ENCODE data around the gene ZDHHC18.
"Not testable (repeated sequence)": the region's sequence is repeated elsewhere in the genome, so short reads cannot be mapped to it uniquely, and the experiment has no call there.

Gene ZDHHC18

DNA sequence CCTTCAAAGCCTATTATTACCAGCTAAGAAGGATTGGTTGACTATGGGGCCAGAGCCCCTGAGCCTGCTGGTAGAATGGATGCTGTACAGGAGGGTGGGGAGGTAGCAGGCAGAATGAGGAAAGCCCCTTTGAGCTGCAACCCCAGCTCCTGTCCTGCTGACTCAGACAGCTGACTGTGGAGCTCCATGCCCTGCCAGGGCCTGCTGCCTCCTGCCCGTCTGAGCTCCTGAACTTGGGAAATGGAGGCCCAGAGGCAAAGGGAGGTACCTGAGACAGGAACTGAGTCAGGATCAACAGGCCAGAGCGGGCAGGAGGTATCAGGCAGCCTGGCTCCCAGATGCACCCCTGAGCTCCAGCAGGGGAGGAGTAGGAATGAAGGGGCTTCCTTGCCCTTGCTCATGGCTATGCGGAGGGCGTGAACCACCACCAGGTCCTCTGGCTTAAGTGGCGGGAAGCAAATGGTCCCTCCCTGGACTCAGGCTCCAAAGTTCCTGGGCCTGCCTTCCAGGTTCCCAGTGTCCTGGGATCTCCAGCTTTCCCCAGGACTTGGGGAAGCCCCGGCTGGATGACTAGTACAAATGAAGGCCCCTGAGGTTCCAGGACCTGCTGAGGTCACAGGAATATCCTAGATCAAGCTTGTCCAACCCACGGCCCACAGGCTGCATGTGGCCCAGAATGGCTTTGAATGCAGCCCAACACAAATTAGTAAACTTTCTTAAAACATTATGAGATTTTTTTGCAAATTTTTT, 32.6 kb downstream of the ZDHHC18 start:
- no peak for DNase-seq

DNA sequence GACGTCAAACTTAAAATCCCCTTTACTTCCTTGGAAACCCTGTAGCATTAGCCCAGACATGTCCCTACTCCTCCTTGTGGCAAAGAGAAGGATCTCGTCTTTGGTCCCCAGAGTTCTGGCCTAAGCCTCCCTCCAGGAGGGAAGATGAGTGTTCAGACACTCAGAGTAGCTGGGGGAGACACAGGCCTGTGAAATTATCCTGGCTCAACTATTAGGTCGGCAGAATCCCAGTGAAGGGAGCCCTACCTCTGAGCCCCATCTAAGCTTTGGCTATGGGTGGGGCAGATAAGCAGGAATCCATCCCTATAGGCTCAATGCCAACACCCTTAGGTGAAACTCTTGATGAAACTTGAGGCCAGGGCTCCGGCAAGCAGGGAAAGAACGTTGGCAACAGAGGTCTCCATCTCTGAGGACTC, 34.8 kb downstream of the ZDHHC18 start:
- DNase-seq, result no peak

DNA sequence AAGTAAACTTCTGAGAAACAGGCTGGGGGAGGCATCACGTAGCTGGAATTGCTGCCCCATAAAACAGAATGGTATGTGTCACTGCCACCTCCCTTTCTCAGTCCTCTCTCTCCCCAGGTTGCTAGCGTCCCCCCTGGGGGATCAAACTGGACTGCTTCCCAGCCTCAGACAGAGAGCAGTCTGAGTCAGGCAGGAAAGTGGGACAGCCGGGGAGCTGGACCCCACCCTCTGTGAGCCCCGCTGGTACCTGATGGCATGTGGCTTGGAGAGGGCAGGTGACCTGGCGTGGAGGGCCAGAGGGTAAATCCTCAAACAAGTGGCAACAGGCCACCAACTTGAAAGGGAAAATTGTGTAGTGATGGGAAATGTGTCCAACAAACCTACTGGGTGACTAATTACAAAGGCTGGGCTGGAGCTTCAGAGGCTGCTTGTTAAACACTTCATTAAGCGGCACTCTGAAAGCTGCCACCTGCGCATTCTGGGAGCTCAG, 35.4 kb downstream of the ZDHHC18 start:
- DNase-seq, result no peak

DNA sequence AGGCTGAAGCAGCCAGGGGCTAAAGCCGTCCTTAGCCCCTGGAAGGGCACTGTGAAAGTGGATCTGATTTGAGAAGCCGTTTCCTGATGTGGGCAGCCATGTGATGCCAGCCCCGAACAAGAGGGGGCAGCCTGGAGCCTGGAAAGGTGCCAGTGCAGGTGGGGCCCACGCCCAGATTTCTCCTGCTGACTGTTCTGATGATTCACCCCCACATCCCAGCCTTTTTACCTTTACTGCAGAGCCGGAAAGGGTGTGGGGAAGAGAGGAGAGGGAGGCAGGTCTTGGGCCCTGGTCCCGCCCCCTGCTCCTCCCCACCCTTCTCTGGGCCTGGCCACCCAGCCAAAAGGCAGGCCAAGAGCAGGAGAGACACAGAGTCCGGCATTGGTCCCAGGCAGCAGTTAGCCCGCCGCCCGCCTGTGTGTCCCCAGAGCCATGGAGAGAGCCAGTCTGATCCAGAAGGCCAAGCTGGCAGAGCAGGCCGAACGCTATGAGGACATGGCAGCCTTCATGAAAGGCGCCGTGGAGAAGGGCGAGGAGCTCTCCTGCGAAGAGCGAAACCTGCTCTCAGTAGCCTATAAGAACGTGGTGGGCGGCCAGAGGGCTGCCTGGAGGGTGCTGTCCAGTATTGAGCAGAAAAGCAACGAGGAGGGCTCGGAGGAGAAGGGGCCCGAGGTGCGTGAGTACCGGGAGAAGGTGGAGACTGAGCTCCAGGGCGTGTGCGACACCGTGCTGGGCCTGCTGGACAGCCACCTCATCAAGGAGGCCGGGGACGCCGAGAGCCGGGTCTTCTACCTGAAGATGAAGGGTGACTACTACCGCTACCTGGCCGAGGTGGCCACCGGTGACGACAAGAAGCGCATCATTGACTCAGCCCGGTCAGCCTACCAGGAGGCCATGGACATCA, 36.5 kb downstream of the ZDHHC18 start, which contains the start of gene SFN:
Gene SFN, plus strand, starts transcription at position 369 of the 904 bp plus-strand sequence. Its CDS starts 64 bp downstream, at position 433.
- DNase-seq, result no peak

DNA sequence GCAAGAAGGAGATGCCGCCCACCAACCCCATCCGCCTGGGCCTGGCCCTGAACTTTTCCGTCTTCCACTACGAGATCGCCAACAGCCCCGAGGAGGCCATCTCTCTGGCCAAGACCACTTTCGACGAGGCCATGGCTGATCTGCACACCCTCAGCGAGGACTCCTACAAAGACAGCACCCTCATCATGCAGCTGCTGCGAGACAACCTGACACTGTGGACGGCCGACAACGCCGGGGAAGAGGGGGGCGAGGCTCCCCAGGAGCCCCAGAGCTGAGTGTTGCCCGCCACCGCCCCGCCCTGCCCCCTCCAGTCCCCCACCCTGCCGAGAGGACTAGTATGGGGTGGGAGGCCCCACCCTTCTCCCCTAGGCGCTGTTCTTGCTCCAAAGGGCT, 37.2 kb downstream of the ZDHHC18 start:
- no peak for DNase-seq

DNA sequence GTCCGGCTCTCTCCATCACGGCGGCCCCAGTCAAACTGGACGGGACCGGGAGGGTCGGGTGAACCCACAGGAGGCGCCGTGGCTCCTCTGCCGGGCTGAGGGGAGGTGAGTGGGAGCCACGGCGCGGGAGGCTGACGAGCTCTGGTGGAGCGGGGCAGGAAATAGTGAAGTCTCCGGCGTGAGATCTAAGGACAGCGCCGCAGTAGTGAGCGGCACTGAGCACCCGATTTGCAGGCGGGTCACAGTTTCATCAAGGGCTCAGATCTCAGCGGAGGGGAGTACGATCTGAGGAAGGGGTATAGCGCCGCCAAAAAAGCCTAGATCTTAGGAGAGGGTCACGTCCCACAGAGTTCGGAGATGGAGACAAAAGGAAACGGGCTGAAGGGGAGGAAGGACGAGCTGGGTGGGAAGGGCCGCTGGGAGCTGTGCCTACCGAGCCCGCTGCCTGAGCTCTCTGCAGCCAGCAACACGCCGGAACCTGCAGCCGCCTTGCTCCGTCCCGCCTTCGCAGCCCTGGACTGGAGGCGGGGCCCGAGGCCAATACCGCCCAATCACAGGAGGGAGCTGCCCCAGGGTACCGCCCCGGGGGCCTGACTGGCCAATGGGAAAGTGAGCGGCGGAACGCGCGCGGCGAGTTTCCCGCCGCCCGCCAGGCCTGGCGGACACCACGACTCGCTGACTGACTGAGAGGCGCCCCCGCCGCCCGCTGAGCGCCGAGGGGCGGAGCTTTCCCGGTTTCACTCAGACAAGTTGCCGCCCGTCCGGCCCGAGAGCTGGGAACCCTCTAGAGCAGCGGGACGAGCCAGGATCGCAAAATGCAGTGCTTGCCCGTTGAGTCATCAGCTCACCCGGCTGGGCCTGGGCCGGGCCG, 38.4 kb downstream of the ZDHHC18 start:
- DNase-seq, result peak; percentile 97 to 98

DNA sequence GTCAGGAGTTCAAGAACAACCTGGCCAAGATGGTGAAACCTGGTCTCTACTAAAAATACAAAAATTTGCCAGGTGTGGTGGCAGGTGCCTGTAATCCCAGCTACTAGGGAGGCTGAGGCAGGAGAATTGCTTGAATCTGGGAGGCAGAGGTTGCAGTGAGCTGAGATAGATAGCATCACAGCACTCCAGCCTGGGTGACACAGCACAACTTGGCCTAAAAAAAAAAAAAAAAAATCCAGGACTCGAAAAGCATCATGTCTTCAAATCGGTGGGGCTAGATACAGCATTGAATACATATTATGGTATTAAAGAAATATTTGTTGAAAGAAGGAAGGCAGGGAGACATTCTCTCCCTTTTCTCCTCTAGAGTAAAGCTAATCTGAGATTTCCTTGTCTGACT, 46.6 kb downstream of the ZDHHC18 start:
- not testable (repeated sequence) for DNase-seq

DNA sequence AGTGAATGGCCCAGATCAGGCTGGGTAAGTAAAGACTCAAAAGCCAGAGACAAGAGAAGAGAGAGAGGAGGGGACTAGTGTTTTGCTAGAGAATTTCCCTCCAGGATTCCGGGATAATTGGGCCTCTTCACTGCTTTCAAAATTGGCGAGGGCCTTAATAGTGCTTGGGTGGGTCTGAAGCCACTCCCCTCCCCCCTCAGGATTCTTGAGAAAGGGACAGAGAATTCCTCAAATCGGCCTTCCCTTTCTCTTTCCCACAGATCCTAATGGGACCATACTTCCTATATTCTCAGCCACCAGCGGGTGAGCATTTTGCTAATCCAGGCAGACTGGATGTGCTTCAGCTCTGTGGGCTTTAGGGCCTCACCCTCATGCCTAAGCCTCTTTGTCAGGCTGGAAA, 48.4 kb downstream of the ZDHHC18 start:
- DNase-seq, result no peak

DNA sequence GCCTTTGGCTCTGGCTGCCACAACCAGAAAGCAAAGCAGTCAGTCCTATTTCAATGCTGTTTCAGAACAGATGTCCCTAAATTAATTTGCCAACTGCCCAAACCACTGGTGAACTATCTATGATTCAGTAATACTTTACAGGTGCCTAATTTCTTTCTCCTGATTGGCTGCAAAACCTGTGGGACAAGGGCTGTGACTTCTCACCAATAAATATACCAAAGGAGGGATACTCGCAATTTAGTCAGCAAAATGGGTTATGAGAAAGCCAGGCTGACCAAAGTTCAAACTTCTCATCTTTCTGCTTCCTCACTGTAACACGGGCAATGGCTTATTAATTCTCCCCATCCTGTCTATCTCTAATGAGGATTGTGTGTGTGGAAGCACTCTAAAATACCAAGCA, 50.8 kb downstream of the ZDHHC18 start:
- no peak for DNase-seq

DNA sequence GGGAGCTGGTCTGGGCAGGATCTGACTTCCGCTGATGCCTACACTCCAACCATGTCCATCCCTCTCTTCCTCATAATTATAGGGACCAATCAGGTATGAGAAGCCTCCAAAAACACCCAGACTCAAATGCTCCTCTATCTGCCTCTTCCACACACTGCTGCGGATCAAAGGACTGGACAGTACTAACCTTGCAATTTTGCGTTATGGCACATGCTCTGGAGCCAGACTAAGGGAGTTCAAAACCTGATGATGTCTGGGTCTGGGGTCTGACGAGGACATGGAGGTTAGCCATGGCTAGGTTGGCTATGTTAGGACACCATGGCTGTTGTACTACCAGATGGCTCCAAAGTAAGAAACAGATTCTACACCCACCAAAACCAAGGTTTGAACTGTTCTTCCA, 53.3 kb downstream of the ZDHHC18 start:
- no peak for DNase-seq

DNA sequence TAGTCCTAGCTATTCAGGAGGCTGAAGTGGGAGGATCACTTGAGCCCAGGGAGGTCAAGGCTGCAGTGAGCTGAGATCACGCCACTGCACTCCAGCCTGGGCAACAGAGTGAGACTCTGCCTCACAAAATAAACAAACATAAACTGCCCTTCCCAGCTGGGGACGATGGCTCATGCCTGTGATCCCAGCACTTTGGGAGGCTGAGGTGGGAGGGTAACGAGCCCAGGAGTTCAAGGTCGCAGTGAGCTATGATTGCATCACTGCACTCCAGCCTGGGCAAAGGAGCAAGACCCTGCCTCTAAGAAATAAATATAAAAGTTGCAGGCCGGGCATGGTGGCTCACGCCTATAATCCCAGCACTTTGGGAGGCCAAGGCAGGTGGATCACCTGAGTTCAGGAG, 55.1 kb downstream of the ZDHHC18 start:
- not testable (repeated sequence) for DNase-seq

DNA sequence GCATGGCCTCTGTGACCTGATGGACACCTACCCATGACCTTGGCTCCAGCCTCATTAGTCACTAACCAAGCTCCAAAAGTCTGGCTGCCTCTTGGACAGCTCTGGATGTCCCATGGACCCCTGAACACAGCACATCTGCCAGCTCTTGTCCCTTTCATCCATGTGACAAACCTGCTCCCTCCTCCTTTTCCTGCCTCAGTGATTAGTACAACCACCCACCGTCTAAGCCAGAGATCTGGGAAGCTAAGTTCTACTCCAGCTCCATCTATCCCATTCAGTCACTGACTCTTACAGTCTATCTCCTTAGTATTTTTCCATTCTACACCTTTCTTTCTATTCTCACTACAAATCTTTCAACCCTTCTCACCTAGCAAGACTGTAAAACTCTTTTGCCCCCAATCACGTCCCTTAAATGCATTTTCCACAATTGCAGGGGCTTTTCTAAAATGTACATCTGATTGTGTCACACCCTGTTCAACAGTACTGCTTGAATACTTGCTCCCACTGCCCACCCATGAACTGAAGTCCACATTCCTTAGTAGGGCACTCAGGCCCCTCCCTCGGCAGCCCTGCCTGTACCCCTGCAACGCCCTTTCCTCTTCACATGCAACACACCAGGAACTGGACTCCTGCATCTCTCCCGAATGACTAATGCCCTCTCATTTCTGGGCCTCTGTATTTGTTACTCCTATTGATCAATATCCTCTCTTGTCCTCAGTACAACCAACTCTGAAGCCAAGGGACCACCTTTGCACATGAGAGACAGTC, 56.4 kb downstream of the ZDHHC18 start:
- no peak for DNase-seq

DNA sequence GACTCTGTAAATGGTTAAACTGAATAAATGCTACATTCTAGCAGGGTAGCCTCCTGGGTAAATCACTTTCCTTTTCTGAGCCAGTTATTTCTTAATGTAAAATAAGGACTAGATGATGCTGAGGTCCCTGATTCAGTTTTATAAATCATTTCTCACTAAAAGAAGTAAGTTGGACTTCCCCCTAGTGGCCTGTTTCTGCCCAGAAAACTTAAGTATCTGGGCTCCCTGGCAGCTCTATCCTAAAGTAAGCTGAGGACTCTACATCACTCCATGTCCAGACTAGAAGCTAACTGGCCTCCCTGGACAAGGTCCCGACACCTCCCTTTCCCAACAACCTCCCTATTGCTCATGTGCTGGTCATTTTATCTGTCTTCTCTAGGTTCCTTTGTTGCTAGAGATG, 60.6 kb downstream of the ZDHHC18 start:
- DNase-seq, result peak; percentile 46 to 49

DNA sequence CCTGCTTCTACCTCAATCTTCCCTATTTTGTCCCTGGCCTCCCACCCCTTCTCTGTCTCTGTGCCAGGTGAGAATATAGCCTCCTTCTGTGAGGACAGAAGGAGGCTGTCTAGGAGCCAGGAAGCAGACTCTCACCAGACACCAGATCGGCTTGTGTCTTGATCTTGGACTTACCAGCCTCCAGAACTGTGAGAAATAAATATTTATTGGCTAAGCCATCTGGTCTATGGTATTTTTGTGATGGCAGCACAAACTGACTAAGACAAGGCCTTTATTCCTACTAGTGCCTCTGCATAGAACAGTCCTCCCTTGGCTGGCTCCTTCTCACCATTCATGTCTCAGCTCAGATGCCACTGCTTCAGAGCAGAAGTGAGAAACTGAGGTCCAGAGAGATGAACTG, 61.7 kb downstream of the ZDHHC18 start:
- DNase-seq, result no peak

DNA sequence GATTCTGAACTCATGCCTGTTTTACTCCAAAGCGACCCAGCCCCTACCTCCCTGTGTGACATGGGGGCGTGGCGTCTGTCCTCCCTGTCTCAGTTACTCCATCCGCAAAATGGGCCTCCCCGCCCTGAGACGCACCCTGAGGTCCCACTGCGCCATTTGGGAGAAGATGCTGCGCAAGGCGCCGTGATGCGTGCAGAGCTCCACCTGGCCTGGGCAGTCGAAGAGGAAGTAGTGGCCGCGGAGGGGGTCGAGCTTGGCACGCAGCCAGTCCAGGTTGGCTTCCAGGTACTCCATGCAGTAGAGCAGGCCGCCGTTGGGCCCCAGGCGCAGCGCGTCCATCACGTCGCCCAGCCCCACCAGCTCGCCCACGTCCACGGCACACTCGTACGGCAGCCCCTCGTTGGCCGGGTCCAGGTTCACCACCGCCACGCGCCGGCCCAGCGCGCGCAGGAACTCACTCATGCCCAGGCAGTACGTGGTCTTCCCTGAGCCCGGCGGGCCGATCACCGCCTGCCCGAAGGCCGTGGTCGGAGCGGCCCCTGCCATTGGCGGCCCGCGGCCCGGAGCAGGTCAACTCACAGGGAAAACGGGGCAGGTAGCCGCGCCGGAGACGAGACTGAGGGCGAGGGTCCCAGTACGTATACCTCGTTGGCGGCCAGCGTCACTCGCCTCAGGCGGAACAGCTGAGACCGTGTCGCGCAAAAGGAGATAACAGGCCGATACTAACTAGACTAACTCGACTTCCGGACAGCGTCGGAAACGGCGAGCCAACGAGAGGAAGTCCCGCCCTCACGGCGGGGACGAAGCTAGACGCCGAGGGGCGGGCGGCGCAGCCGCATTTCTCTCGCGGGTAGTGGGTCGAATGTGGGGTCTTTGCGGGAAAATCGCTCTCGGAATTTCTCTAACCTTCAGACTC, 63.3 kb downstream of the ZDHHC18 start, which contains the start of gene GPN2:
Gene GPN2, minus strand, starts transcription at position 733 of the 916 bp plus-strand sequence. Its CDS starts 187 bp downstream, at position 546.
- DNase-seq, result peak; percentile 63 to 83

DNA sequence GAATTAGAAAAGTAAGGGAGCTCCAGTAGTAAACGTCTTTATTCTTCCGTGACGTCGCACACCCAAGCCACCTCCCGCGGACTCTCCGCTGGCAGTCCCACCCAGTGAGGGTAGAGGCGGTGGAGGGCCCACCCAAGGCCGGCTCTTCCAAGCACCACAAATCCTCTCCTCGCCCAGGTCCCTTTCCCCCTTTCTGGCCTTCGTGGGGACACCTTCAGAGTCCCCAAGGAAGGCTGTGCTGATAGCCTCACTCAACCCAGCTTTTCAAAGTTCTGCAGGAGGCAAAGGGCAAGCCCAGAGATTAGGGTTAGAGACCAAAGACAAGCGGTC, 63.9 kb downstream of the ZDHHC18 start:
- no peak for DNase-seq

DNA sequence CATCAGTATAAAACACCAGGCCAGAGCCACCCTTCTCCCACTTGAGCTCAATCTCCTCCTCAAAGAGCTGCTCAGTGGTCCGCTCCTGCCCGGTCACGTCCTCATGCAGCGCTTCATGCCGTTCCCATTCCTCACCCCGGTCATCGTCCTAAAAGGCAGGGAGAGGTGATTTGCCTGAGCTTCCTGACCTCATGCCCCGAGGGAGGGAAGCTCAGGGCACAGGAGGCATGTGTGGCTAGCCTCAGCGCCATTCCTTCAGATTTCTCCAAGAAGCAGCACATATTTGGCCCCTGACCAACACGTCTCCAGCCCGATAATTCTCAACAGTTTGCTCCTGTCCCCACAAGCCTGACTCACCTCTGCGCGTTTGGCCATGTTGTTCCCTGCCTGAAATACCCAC, 67.8 kb downstream of the ZDHHC18 start:
- DNase-seq, result no peak

DNA sequence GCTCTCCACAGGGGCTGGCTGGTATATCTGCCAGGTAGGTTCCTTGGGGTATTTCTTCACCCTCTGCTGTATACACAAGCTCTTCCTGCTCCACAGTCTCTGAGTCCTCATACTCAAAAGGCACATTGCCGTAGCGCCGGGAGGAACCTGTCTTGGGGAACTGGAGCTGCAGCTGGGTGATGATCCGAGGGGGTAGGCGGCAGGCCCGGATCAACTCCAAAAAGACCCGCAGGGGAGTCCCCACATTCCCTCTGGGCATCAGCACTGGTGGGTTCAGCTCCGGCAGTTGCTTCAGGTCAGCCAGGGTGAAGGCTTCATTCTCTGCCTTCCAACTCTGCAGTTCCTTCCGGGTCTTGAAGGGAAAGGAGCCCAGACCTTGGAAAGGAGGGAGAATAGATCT, 70.9 kb downstream of the ZDHHC18 start:
- DNase-seq, result no peak

DNA sequence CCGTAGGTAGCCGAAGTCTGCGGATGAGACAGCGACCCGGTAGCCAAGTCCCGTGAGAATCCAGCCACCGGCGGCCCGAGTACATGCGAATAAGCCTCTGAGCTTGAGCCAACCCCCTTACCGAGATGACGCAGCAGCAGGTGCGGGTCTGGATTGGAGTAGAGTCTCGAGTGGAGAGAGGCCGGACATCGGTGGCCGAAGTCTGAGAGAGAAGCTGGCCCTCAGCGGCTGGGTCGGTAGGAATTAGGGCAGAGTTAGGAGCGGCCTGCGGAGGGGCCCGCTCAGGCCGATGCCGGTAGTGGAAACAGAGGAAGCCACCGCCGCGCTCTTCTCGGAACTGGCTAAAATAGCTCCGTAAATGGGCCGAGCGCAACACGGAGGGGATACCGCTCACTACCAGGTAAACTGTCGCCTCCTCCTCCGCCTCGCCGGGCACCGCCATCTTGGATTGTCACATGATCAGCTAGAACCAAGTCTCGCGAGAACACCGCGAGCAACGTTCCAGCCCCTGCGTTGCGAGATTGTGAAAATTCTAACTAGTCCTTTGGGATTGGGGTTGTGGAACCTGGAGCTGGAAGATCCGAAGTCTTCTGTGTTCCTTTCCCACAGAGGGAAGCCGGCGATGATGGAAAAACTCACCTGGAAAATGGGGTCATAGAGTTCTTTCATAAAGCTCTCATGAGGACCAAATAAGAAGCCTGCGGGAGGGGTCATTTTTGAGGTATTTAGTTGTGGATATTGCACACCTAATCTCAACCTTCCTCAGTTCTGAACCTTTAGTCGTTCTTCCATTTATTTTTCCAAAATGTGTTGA, 73.7 kb downstream of the ZDHHC18 start, which contains the start of gene GPATCH3:
Gene GPATCH3, minus strand, starts transcription at position 467 of the 814 bp plus-strand sequence. Its CDS starts 25 bp downstream, at position 442.
- DNase-seq, result peak; percentile 86 to 93
